Measurements from ENCODE around the gene SPATA31E1. TPM values are rescaled to one million over a fixed set of nuclear protein-coding genes. Genes with fewer than 3 reads are reported as not detected.
"Not testable (repeated sequence)": the region's sequence is repeated elsewhere in the genome, so short reads cannot be mapped to it uniquely, and the experiment has no call there.

Gene SPATA31E1
- not detected for total RNA-seq

- H3K9me3 Mint-ChIP-seq = no peaks in the 10 kb centered on the region
- no peaks in the 10 kb centered on the region for H3K36me3 Mint-ChIP-seq (ENCODE audit: low read depth)
- no peaks in the 10 kb centered on the region for H3K27me3 Mint-ChIP-seq
- no peak within 1 kb of the TSS for H3K4me3 Mint-ChIP-seq
- POLR2A ChIA-PET = no interaction called here
- no peak for DNase-seq
- CTCF ChIA-PET = no interaction called here
- no peaks in the 10 kb centered on the region for H3K4me1 Mint-ChIP-seq
- no peak within 1 kb of the TSS for H3K27ac Mint-ChIP-seq
Observed at GRCh38 chr9:87882627-87883026, at the start of gene SPATA31E1. TSS of gene SPATA31E1 (plus strand) at chr9:87882877. CDS start at chr9:87882892, 15 bp downstream.

- H3K27me3 Mint-ChIP-seq = peaks cover 14% of the 10 kb centered on the region
- DNase-seq = no peak
- H3K4me1 Mint-ChIP-seq = no peaks in the 10 kb centered on the region
- ChIA-PET POLR2A (no interaction called here), CTCF (no interaction called here)
- no peaks in the 10 kb centered on the region for H3K36me3 Mint-ChIP-seq (ENCODE audit: low read depth)
- no peak overlapping the region for H3K27ac Mint-ChIP-seq
- no peaks in the 10 kb centered on the region for H3K9me3 Mint-ChIP-seq
- no peak overlapping the region for H3K4me3 Mint-ChIP-seq
Observed at GRCh38 chr9:87834357-87834756, 48.3 kb upstream of the SPATA31E1 start.

GRCh38 chr9:87836536-87836935, 46.1 kb upstream of the SPATA31E1 start:
- Mint-ChIP-seq H3K27me3 (peaks cover 8% of the 10 kb centered on the region), H3K4me3 (no peak overlapping the region), H3K4me1 (no peaks in the 10 kb centered on the region), H3K9me3 (no peaks in the 10 kb centered on the region), H3K27ac (no peak overlapping the region), H3K36me3 (ENCODE audit: low read depth) (no peaks in the 10 kb centered on the region)
- POLR2A ChIA-PET = no interaction called here
- CTCF ChIA-PET = no interaction called here
- no peak for DNase-seq

- no peaks in the 10 kb centered on the region for H3K36me3 Mint-ChIP-seq (ENCODE audit: low read depth)
- no peaks in the 10 kb centered on the region for H3K4me1 Mint-ChIP-seq
- no peak for DNase-seq
- H3K9me3 Mint-ChIP-seq = no peaks in the 10 kb centered on the region
- H3K27me3 Mint-ChIP-seq = peaks cover 8% of the 10 kb centered on the region
- H3K4me3 Mint-ChIP-seq = no peak overlapping the region
- POLR2A ChIA-PET = no interaction called here
- CTCF ChIA-PET = interaction anchor here (0.6 kb wide), 1 partner anchor 59 kb away, joined by 3 read pairs; no protein-coding TSS in a partner anchor
- no peak overlapping the region for H3K27ac Mint-ChIP-seq
Observed at GRCh38 chr9:87836951-87837705, 45.5 kb upstream of the SPATA31E1 start.

- ChIA-PET CTCF (no interaction called here), POLR2A (no interaction called here)
- H3K27ac Mint-ChIP-seq = no peak overlapping the region
- H3K27me3 Mint-ChIP-seq = peaks cover 6% of the 10 kb centered on the region
- no peaks in the 10 kb centered on the region for H3K9me3 Mint-ChIP-seq
- no peaks in the 10 kb centered on the region for H3K4me1 Mint-ChIP-seq
- no peaks in the 10 kb centered on the region for H3K36me3 Mint-ChIP-seq (ENCODE audit: low read depth)
- no peak overlapping the region for H3K4me3 Mint-ChIP-seq
- DNase-seq = no peak
Observed at GRCh38 chr9:87840134-87840533, 42.5 kb upstream of the SPATA31E1 start.

- CTCF ChIA-PET = no interaction called here
- Mint-ChIP-seq H3K27me3 (peaks cover 5% of the 10 kb centered on the region), H3K4me1 (no peaks in the 10 kb centered on the region), H3K27ac (no peak overlapping the region), H3K4me3 (no peak overlapping the region), H3K9me3 (peaks cover 2% of the 10 kb centered on the region), H3K36me3 (ENCODE audit: low read depth) (no peaks in the 10 kb centered on the region)
- no peak for DNase-seq
- POLR2A ChIA-PET = no interaction called here
Observed at GRCh38 chr9:87842878-87843585, 39.6 kb upstream of the SPATA31E1 start.

GRCh38 chr9:87844506-87844905, 38.2 kb upstream of the SPATA31E1 start:
- Mint-ChIP-seq H3K27me3 (peaks cover 5% of the 10 kb centered on the region), H3K4me1 (no peaks in the 10 kb centered on the region), H3K27ac (no peak overlapping the region), H3K4me3 (no peak overlapping the region), H3K9me3 (peaks cover 2% of the 10 kb centered on the region), H3K36me3 (ENCODE audit: low read depth) (no peaks in the 10 kb centered on the region)
- ChIA-PET POLR2A (no interaction called here), CTCF (no interaction called here)
- no peak for DNase-seq

- H3K9me3 Mint-ChIP-seq; H3K27me3 Mint-ChIP-seq; H3K36me3 Mint-ChIP-seq (ENCODE audit: low read depth); DNase-seq; H3K27ac Mint-ChIP-seq; CTCF ChIA-PET; POLR2A ChIA-PET; H3K4me1 Mint-ChIP-seq; H3K4me3 Mint-ChIP-seq: not testable (repeated sequence)
Observed at GRCh38 chr9:87847817-87848216, 34.9 kb upstream of the SPATA31E1 start.

GRCh38 chr9:87849144-87849758, 33.4 kb upstream of the SPATA31E1 start:
- Mint-ChIP-seq H3K4me1 (no peaks in the 10 kb centered on the region), H3K9me3 (peaks cover 2% of the 10 kb centered on the region), H3K36me3 (ENCODE audit: low read depth) (no peaks in the 10 kb centered on the region), H3K27ac (no peak overlapping the region), H3K4me3 (no peak overlapping the region), H3K27me3 (peaks cover 5% of the 10 kb centered on the region)
- ChIA-PET CTCF (no interaction called here), POLR2A (no interaction called here)
- no peak for DNase-seq

- H3K36me3 Mint-ChIP-seq (ENCODE audit: low read depth) = no peaks in the 10 kb centered on the region
- POLR2A ChIA-PET = no interaction called here
Observed at GRCh38 chr9:87850391-87850790, 32.3 kb upstream of the SPATA31E1 start.

GRCh38 chr9:87851186-87851585, 31.5 kb upstream of the SPATA31E1 start:
- H3K9me3 Mint-ChIP-seq; H3K4me3 Mint-ChIP-seq; H3K36me3 Mint-ChIP-seq (ENCODE audit: low read depth); H3K27me3 Mint-ChIP-seq; H3K4me1 Mint-ChIP-seq; POLR2A ChIA-PET; H3K27ac Mint-ChIP-seq; DNase-seq; CTCF ChIA-PET: not testable (repeated sequence)

More at GRCh38 chr9:87850391-87850790, 32.3 kb upstream of the SPATA31E1 start:
- Mint-ChIP-seq H3K4me3 (no peak overlapping the region), H3K9me3 (peaks cover 2% of the 10 kb centered on the region), H3K27ac (no peak overlapping the region), H3K4me1 (no peaks in the 10 kb centered on the region), H3K27me3 (peaks cover 5% of the 10 kb centered on the region)
- no peak for DNase-seq
- CTCF ChIA-PET = no interaction called here

- no peaks in the 10 kb centered on the region for H3K36me3 Mint-ChIP-seq (ENCODE audit: low read depth)
- no peak for DNase-seq
- no peak overlapping the region for H3K4me3 Mint-ChIP-seq
- ChIA-PET CTCF (no interaction called here), POLR2A (no interaction called here)
- H3K27ac Mint-ChIP-seq = no peak overlapping the region
- no peaks in the 10 kb centered on the region for H3K4me1 Mint-ChIP-seq
- H3K9me3 Mint-ChIP-seq = peaks cover 5% of the 10 kb centered on the region
- no peaks in the 10 kb centered on the region for H3K27me3 Mint-ChIP-seq
Observed at GRCh38 chr9:87853302-87853701, 29.4 kb upstream of the SPATA31E1 start.

- H3K4me1 Mint-ChIP-seq = no peaks in the 10 kb centered on the region
Observed at GRCh38 chr9:87853876-87854579, 28.6 kb upstream of the SPATA31E1 start.

More at GRCh38 chr9:87853876-87854579, 28.6 kb upstream of the SPATA31E1 start:
- DNase-seq = no peak
- no peak overlapping the region for H3K4me3 Mint-ChIP-seq
- H3K9me3 Mint-ChIP-seq = peaks cover 5% of the 10 kb centered on the region
- ChIA-PET CTCF (no interaction called here), POLR2A (no interaction called here)
- no peaks in the 10 kb centered on the region for H3K36me3 Mint-ChIP-seq (ENCODE audit: low read depth)
- no peak overlapping the region for H3K27ac Mint-ChIP-seq
- no peaks in the 10 kb centered on the region for H3K27me3 Mint-ChIP-seq
